Stimulated activated CD4-positive, alpha-beta T cell treated with anti-CD3 and anti-CD28 coated beads, Interleukin-2, amount 100 ng/mL, for 24 hours (primary cell): ENCODE measurements around the gene SMARCA4.

Source experiments
- DNase-seq, 2 donors: peaks; one replicate each; pipeline ENCODE4 v3.0.0-alpha.2; 2020

Gene SMARCA4

GRCh38 chr19:11017275-11018035 is 56.6 kb downstream of the SMARCA4 start:
- DNase-seq = no peak

GRCh38 chr19:11018179-11018578 is 57.3 kb downstream of the SMARCA4 start:
- DNase-seq = no peak

GRCh38 chr19:11018763-11019162 is 57.9 kb downstream of the SMARCA4 start:
- DNase-seq = no peak

GRCh38 chr19:11019262-11019661 is 58.4 kb downstream of the SMARCA4 start:
- DNase-seq = no peak

GRCh38 chr19:11019824-11020223 is 59.0 kb downstream of the SMARCA4 start:
- DNase-seq = no peak

- no peak for DNase-seq
Measured at GRCh38 chr19:11020423-11020822, 59.6 kb downstream of the SMARCA4 start.

GRCh38 chr19:11020982-11021759 is 60.3 kb downstream of the SMARCA4 start:
- DNase-seq = no peak

- no peak for DNase-seq
Measured at GRCh38 chr19:11021760-11022144, 60.9 kb downstream of the SMARCA4 start.

GRCh38 chr19:11023016-11023415 is 62.2 kb downstream of the SMARCA4 start:
- no peak for DNase-seq

- DNase-seq = no peak
Measured at GRCh38 chr19:11023710-11024109, 62.9 kb downstream of the SMARCA4 start.

GRCh38 chr19:11024259-11024658 is 63.4 kb downstream of the SMARCA4 start:
- no peak for DNase-seq

GRCh38 chr19:11025006-11025405 is 64.2 kb downstream of the SMARCA4 start:
- no peak for DNase-seq

GRCh38 chr19:11025445-11025844 is 64.6 kb downstream of the SMARCA4 start:
- DNase-seq = no peak

GRCh38 chr19:11025997-11026396 is 65.2 kb downstream of the SMARCA4 start:
- no peak for DNase-seq

- no peak for DNase-seq
Measured at GRCh38 chr19:11027381-11027780, 66.6 kb downstream of the SMARCA4 start.

GRCh38 chr19:11028146-11028545 is 67.3 kb downstream of the SMARCA4 start:
- DNase-seq = no peak

GRCh38 chr19:11031421-11032070 is 70.7 kb downstream of the SMARCA4 start:
- DNase-seq = no peak

- DNase-seq = no peak
Measured at GRCh38 chr19:11033251-11033650, 72.4 kb downstream of the SMARCA4 start.

- no peak for DNase-seq
Measured at GRCh38 chr19:11033763-11034162, 72.9 kb downstream of the SMARCA4 start.

GRCh38 chr19:11034449-11035213 is 73.8 kb downstream of the SMARCA4 start:
- no peak for DNase-seq

- DNase-seq = peak; percentile 88 to 92
Measured at GRCh38 chr19:11035441-11036377, 74.9 kb downstream of the SMARCA4 start.

- no peak for DNase-seq
Measured at GRCh38 chr19:11038511-11038910, 77.7 kb downstream of the SMARCA4 start.
